Lower leg skin (tissue), 3 donors: Measurements from ENCODE around the gene GRIK2.

Experiments
- POLR2A ChIP-seq, 2 donors: fragments of 450-650 bp; IDR thresholded peaks; one replicate each; pipeline ENCODE4 v1.6.1; 2016 to 2017; ENCODE audit warnings: antibody characterized with exemption in 2 of 2, mild to moderate bottlenecking in 1 of 2, moderate library complexity in 1 of 2
- TF ChIP-seq, protein P1 (sequence below), 3 donors: fragments of 450-650 bp; IDR thresholded peaks; one replicate each; pipeline ENCODE4 v1.5.1; 2016; ENCODE audit warnings: antibody characterized with exemption in 3 of 3, mild to moderate bottlenecking in 3 of 3, moderate library complexity in 2 of 3

DNA sequence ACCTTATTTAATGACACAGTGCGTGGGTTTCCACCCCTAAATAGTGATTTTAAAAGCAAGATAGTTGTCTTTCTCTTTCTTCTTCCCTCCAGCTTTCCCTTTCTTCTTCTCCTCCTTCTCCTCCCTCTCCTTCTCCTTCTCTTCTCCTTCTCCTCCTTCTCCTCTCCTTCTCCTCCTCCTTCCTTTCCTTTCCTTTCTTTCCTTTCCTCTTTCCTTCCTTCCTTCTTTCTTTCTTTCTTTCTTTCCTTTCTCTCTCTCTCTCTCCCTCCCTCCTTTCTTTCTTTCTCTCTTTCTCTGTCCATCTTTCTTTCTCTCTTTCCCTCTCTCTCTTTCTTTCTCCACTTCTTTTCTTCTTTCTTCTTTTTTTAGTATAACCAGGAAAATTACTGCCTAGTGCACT is 670.6 kb downstream of the GRIK2 start:
- TF ChIP-seq, protein P1, sequence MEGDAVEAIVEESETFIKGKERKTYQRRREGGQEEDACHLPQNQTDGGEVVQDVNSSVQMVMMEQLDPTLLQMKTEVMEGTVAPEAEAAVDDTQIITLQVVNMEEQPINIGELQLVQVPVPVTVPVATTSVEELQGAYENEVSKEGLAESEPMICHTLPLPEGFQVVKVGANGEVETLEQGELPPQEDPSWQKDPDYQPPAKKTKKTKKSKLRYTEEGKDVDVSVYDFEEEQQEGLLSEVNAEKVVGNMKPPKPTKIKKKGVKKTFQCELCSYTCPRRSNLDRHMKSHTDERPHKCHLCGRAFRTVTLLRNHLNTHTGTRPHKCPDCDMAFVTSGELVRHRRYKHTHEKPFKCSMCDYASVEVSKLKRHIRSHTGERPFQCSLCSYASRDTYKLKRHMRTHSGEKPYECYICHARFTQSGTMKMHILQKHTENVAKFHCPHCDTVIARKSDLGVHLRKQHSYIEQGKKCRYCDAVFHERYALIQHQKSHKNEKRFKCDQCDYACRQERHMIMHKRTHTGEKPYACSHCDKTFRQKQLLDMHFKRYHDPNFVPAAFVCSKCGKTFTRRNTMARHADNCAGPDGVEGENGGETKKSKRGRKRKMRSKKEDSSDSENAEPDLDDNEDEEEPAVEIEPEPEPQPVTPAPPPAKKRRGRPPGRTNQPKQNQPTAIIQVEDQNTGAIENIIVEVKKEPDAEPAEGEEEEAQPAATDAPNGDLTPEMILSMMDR (IDR thresholded peaks at IDR 0.05): no peak
- no peak for TF ChIP-seq POLR2A (IDR thresholded peaks at IDR 0.05)
